HepG2 (cell line): ENCODE measurements around the gene ZNF653. TPM values are rescaled to one million over a fixed set of nuclear protein-coding genes. Genes with fewer than 3 reads are reported as not detected.

Experiments used
- AKAP8 ChIP-seq: sonication (generic); formaldehyde crosslinking; IDR thresholded peaks from 2 replicates; pipeline ENCODE4 v1.5.1; 2020; ENCODE audit warnings: mild to moderate bottlenecking, missing genetic modification reagents
- CENPT ChIP-seq: sonication (generic); formaldehyde crosslinking; IDR thresholded peaks from 2 replicates; pipeline ENCODE4 v1.8.0; 2022; ENCODE audit warnings: low read depth, mild to moderate bottlenecking, moderate library complexity, missing genetic modification reagents
- DMAP1 ChIP-seq: IDR thresholded peaks from 2 replicates; pipeline ENCODE4 v1.6.1; 2016
- DNMT1 ChIP-seq: sonication (generic); formaldehyde crosslinking; IDR thresholded peaks from 2 replicates; pipeline ENCODE4 v1.5.1; 2020; ENCODE audit warnings: mild to moderate bottlenecking, missing genetic modification reagents
- IRF2 ChIP-seq: IDR thresholded peaks from 2 replicates; pipeline ENCODE4 v1.6.1; 2018; ENCODE audit warnings: missing genetic modification reagents, missing compliant biosample characterization
- KDM5A ChIP-seq: fragments of 200-600 bp; sonication (generic); IDR thresholded peaks from 2 replicates; pipeline ENCODE4 v1.7.0; 2018; ENCODE audit warnings: antibody characterized with exemption, mild to moderate bottlenecking, low read length, borderline replicate concordance
- MED8 ChIP-seq: sonication (generic); formaldehyde crosslinking; IDR thresholded peaks from 2 replicates; pipeline ENCODE4 v1.8.1; 2023; ENCODE audit warnings: mild to moderate bottlenecking, missing genetic modification reagents; ENCODE audit not compliant: insufficient replicate concordance
- MTA3 ChIP-seq: sonication (generic); formaldehyde crosslinking; IDR thresholded peaks from 2 replicates; pipeline ENCODE4 v1.4.0; 2020; ENCODE audit warnings: missing genetic modification reagents
- NRL ChIP-seq: sonication (generic); formaldehyde crosslinking; IDR thresholded peaks from 2 replicates; pipeline ENCODE4 v1.5.0; 2020; ENCODE audit warnings: missing genetic modification reagents, mild to moderate bottlenecking, moderate library complexity, borderline replicate concordance
- SALL2 ChIP-seq: sonication (generic); formaldehyde crosslinking; IDR thresholded peaks from 2 replicates; pipeline ENCODE4 v1.8.1; 2023; ENCODE audit warnings: mild to moderate bottlenecking, missing genetic modification reagents, inconsistent platforms
- SP5 ChIP-seq: IDR thresholded peaks from 2 replicates; pipeline ENCODE4 v1.6.1; 2016; ENCODE audit warnings: low read depth, borderline replicate concordance
- SPEN ChIP-seq: sonication (generic); formaldehyde crosslinking; IDR thresholded peaks from 2 replicates; pipeline ENCODE4 v1.5.1; 2020; ENCODE audit warnings: low read depth, mild to moderate bottlenecking, missing genetic modification reagents
- WIZ ChIP-seq: sonication (generic); formaldehyde crosslinking; IDR thresholded peaks from 2 replicates; pipeline ENCODE4 v1.5.1; 2020; ENCODE audit warnings: mild to moderate bottlenecking, missing genetic modification reagents
- ZFAT ChIP-seq: sonication (generic); formaldehyde crosslinking; conservative IDR thresholded peaks from 2 replicates; pipeline ENCODE4 v1.8.1; 2023; ENCODE audit warnings: missing genetic modification reagents, inconsistent platforms
- ZFP36L1 ChIP-seq: sonication (generic); formaldehyde crosslinking; IDR thresholded peaks from 2 replicates; pipeline ENCODE4 v1.8.0; 2022; ENCODE audit warnings: mild to moderate bottlenecking, missing genetic modification reagents, moderate library complexity
- ZNF160 ChIP-seq: sonication (generic); formaldehyde crosslinking; IDR thresholded peaks from 2 replicates; pipeline ENCODE4 v1.8.0; 2022; ENCODE audit warnings: mild to moderate bottlenecking, inconsistent platforms, missing genetic modification reagents
- ZNF337 ChIP-seq: sonication (generic); formaldehyde crosslinking; IDR thresholded peaks from 2 replicates; pipeline ENCODE4 v1.5.1; 2020; ENCODE audit warnings: missing genetic modification reagents, low read depth, mild to moderate bottlenecking, borderline replicate concordance
- ZNF441 ChIP-seq: sonication (generic); formaldehyde crosslinking; IDR thresholded peaks from 2 replicates; pipeline ENCODE4 v1.7.0; 2021; ENCODE audit warnings: missing genetic modification reagents, borderline replicate concordance
- ZNF709 ChIP-seq: sonication (generic); formaldehyde crosslinking; IDR thresholded peaks from 2 replicates; pipeline ENCODE4 v1.5.0; 2020; ENCODE audit warnings: mild to moderate bottlenecking, missing genetic modification reagents
- ZSCAN25 ChIP-seq: sonication (generic); formaldehyde crosslinking; IDR thresholded peaks from 2 replicates; pipeline ENCODE4 v1.8.0; 2022; ENCODE audit warnings: mild to moderate bottlenecking, missing genetic modification reagents
- polyA plus RNA-seq, 8 experiments: library from polyadenylated mRNA; depleted of rRNA in 3 of 8; stranded (reverse) in 7 of 8; unstranded in 1 of 8; fragments of >200 nt; fragmentation: Illumina TruSeq in 4 of 8; extraction: Trizol in 4 of 8; gene quantifications; 2 replicates each; pipeline versions ENCODE4 v1.2.1 to v1.2.3, GENCODE V29; 2011 to 2016; ENCODE audit warnings: low read depth in 4 of 8, missing spikeins in 1 of 8, mixed read lengths in 1 of 8; ENCODE audit not compliant: insufficient read depth in 1 of 8
- total RNA-seq, 5 experiments: library from RNA; depleted of rRNA; stranded (reverse); fragments of >200 nt; fragmentation: Illumina TruSeq; extraction: Trizol; gene quantifications; 2 replicates each; pipeline ENCODE4 v1.2.3, GENCODE V29; 2016; ENCODE audit warnings: low read depth in 1 of 5
- TF ChIP-seq, protein P1 (sequence below): sonication (generic); formaldehyde crosslinking; conservative IDR thresholded peaks from 2 replicates; pipeline ENCODE4 v1.8.0; 2022; ENCODE audit warnings: mild to moderate bottlenecking, moderate library complexity, missing genetic modification reagents
- TF ChIP-seq, protein P2 (sequence below): sonication (generic); formaldehyde crosslinking; IDR thresholded peaks from 2 replicates; pipeline ENCODE4 v1.8.0; 2022; ENCODE audit warnings: missing genetic modification reagents, mild to moderate bottlenecking, borderline replicate concordance
- TF ChIP-seq, protein P3 (sequence below): sonication (generic); formaldehyde crosslinking; IDR thresholded peaks from 2 replicates; pipeline ENCODE4 v1.5.1; 2020; ENCODE audit warnings: mild to moderate bottlenecking, missing genetic modification reagents, moderate library complexity

ZNF653 gene
- total and polyA plus RNA-seq, 2 of the 13 experiments (the other 11 are each of a cell fraction or from before 2014, with no cell fraction given): 4.7 to 7.1 TPM

DNA sequence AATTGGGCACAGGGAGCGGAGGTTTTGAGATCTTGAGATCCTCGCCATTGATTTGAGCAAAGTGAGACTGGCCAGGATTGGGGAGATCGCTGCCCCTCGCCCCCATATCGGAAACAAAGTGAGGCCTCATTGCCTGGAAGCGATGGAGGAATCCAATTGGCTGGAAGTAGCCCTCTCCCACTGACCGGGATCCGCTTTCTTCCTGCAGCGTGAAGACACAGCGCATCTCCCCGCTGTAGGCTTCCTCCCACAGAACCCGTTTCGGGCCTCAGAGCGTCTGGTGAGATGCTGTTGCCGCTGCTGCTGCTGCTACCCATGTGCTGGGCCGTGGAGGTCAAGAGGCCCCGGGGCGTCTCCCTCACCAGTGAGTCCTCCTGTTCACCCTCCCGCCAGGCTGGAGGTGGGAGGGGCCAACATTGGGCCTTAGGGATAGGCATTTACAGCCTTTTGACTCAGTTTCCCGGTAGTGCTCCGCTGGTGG is 69.8 kb downstream of the ZNF653 start (continued):
- TF ChIP-seq, protein P1, sequence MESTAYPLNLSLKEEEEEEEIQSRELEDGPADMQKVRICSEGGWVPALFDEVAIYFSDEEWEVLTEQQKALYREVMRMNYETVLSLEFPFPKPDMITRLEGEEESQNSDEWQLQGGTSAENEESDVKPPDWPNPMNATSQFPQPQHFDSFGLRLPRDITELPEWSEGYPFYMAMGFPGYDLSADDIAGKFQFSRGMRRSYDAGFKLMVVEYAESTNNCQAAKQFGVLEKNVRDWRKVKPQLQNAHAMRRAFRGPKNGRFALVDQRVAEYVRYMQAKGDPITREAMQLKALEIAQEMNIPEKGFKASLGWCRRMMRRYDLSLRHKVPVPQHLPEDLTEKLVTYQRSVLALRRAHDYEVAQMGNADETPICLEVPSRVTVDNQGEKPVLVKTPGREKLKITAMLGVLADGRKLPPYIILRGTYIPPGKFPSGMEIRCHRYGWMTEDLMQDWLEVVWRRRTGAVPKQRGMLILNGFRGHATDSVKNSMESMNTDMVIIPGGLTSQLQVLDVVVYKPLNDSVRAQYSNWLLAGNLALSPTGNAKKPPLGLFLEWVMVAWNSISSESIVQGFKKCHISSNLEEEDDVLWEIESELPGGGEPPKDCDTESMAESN (CRISPR knock-in tag): 0 out of 2 replicates have a peak, but pooled peaks have one; percentile 14
- TF ChIP-seq IRF2 (no peak), ZNF337 (CRISPR knock-in tag) (peak; percentile 68; the same call in 1 of the 2 replicates), WIZ (0 out of 2 replicates have a peak, but pooled peaks have one; percentile 63), DNMT1 (CRISPR knock-in tag) (0 out of 2 replicates have a peak, but pooled peaks have one; percentile 38), ZNF160 (0 out of 2 replicates have a peak, but pooled peaks have one; percentile 5), KDM5A (peak; percentile 78; the same call in 1 of the 2 replicates), MTA3 (CRISPR knock-in tag) (no peak), ZFAT (CRISPR knock-in tag) (no peak), ZSCAN25 (no peak), ZFP36L1 (CRISPR knock-in tag) (no peak), ZNF709 (CRISPR knock-in tag) (peak; percentile 68), AKAP8 (CRISPR knock-in tag) (peak; percentile 34; the same call in 1 of the 2 replicates), SALL2 (CRISPR knock-in tag) (peak; percentile 69; the same call in 1 of the 2 replicates), DMAP1 (CRISPR knock-in tag) (peak; percentile 46), ZNF441 (no peak), SPEN (CRISPR knock-in tag) (peak; percentile 47; the same call in 1 of the 2 replicates), SP5 (CRISPR knock-in tag) (no peak), MED8 (no peak), CENPT (0 out of 2 replicates have a peak, but pooled peaks have one; percentile 53), NRL (CRISPR knock-in tag) (peak; percentile 16; the same call in 1 of the 2 replicates)
- TF ChIP-seq, protein P2, sequence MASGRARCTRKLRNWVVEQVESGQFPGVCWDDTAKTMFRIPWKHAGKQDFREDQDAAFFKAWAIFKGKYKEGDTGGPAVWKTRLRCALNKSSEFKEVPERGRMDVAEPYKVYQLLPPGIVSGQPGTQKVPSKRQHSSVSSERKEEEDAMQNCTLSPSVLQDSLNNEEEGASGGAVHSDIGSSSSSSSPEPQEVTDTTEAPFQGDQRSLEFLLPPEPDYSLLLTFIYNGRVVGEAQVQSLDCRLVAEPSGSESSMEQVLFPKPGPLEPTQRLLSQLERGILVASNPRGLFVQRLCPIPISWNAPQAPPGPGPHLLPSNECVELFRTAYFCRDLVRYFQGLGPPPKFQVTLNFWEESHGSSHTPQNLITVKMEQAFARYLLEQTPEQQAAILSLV: peak; percentile 31; the same call in 1 of the 2 replicates
- TF ChIP-seq, protein P3, sequence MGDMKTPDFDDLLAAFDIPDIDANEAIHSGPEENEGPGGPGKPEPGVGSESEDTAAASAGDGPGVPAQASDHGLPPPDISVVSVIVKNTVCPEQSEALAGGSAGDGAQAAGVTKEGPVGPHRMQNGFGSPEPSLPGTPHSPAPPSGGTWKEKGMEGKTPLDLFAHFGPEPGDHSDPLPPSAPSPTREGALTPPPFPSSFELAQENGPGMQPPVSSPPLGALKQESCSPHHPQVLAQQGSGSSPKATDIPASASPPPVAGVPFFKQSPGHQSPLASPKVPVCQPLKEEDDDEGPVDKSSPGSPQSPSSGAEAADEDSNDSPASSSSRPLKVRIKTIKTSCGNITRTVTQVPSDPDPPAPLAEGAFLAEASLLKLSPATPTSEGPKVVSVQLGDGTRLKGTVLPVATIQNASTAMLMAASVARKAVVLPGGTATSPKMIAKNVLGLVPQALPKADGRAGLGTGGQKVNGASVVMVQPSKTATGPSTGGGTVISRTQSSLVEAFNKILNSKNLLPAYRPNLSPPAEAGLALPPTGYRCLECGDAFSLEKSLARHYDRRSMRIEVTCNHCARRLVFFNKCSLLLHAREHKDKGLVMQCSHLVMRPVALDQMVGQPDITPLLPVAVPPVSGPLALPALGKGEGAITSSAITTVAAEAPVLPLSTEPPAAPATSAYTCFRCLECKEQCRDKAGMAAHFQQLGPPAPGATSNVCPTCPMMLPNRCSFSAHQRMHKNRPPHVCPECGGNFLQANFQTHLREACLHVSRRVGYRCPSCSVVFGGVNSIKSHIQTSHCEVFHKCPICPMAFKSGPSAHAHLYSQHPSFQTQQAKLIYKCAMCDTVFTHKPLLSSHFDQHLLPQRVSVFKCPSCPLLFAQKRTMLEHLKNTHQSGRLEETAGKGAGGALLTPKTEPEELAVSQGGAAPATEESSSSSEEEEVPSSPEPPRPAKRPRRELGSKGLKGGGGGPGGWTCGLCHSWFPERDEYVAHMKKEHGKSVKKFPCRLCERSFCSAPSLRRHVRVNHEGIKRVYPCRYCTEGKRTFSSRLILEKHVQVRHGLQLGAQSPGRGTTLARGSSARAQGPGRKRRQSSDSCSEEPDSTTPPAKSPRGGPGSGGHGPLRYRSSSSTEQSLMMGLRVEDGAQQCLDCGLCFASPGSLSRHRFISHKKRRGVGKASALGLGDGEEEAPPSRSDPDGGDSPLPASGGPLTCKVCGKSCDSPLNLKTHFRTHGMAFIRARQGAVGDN (CRISPR knock-in tag): peak; percentile 68; the same call in 1 of the 2 replicates
